Activated naive CD4-positive, alpha-beta T cell treated with anti-CD3 and anti-CD28 coated beads, Interleukin-2, amount 50 U/mL, for 16 hours (primary cell): Measurements from ENCODE around the gene PCSK2.

Experiments used
- DNase-seq: peaks from one replicate; pipeline ENCODE4 v3.0.0-alpha.2; 2020

Gene PCSK2

DNA sequence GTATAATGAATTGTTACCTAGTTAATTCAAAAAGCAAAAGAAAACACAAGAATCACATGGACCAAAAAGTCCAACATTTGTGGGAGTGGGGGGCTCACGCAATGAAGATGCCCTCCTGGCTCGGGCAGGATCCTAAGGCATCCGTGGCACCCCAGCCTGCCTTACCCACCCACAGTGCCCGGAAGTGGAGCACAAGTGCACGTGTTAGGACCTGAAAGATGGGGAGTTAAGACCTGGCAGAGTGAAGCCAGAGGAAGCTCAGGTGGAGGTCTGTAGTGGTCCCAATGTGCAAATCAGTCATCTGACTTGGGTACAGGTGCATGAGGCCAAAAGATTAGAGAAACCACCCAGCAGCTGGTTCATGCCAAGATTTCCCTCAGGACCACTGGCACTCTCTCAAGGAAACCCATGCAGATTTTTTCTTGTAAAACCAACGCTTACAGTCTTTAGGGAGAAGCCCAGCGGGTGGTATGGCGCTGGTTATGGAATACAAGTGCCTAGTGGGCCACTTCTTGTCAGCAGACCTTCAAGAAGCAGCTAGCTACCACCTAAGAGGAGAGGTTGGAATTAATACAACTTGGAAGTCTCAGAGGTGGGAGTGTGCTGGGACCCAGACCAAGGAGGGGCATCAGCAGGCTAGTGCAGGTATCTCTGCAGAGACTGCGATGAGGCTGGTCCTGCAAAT, 262.2 kb downstream of the PCSK2 start:
- no peak for DNase-seq

DNA sequence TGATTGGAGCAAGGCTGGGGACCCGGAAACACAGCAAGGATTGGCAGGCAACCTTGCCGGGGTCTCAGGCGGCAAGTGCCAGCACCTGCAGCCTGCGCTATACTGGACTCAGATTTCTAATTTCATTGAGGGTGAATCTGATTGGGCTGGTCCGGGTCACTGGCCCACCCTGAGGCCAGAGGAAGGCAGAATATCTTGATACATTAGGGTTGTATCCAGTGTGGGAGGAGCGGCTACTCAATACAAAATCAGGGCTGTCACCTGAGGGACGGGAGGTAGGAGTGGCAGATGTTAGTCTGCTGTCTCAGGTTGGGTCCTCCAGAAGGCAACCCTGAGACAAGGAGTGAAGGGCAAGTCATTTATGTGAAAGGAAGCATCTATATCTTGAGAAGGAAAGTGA, 263.7 kb downstream of the PCSK2 start:
- DNase-seq, result no peak

DNA sequence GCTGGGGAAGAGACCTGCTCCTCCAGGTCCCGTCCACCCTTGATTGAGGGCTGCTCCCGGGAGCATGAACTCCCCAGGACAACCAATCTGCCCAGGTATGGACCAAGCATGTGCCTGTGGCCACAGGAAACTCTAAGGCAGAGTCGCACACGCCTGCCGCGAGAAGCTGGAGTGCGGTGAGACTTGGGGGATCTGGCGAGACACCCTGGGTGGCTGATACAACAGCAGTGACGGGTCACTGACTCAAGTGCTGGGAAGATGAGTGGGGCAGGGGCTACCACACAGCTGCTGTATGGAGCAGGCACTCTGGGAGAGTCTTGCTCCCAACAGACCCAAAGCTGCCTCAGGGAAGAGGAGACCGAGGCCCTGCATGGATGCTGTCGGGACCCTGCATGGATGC, 264.2 kb downstream of the PCSK2 start:
- no peak for DNase-seq

DNA sequence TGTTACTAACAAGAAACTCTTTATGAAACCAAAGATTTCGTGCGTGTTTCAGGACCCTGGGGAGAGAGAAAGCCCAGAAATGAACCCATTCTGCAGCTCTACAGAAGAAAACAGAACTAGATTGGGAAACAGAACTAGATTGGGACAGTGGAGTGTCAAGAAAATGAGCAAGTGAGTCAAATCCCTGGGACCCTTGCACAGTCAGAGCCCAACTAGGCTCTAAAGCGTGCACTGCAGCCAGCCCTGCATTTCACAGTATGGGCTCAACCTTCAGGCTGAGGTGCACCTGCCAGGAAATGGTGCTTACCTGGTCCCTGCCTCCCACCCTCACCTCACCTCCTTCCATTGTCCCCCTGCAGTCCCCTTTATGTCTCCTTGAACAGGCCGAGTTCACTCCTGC, 264.6 kb downstream of the PCSK2 start:
- DNase-seq, result no peak

DNA sequence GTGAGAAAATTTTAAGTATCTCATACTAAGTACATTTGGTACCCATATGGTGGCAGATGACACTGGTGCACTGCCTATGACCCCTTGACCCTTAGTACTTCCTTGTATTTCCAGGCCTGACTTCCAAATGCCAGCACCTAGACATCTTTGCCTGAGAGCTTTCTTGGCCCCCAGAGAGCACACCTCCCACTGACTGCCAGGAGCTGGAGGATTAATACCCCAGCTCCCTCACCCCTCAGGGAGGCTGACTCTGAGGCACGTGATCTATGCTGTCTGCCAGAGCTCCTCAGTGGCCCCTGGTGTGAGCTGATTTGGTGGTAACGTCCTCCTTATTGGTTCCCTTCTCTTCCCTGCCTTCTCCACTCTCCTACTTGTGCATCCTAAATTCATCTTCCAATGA, 266.3 kb downstream of the PCSK2 start:
- DNase-seq, result no peak

DNA sequence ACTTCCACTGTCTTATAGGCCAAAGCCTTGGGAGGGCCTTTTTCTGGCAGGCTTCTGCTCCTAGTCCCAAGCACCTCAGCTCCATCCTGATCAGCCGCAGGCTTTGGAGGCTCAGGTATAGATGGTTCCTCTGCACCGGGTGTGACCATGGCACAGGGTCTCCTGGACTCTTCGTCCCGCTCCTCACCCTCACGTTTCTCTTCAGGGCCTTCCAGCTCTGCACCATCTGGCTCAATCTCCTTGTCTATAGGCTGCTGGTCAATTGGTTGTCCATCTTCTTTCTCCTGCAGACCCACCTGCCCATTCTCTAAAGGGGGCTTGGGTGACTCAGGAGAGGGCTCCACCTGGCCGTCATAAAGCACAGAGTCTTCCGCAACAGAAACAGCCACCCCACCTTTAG, 267.4 kb downstream of the PCSK2 start:
- no peak for DNase-seq

DNA sequence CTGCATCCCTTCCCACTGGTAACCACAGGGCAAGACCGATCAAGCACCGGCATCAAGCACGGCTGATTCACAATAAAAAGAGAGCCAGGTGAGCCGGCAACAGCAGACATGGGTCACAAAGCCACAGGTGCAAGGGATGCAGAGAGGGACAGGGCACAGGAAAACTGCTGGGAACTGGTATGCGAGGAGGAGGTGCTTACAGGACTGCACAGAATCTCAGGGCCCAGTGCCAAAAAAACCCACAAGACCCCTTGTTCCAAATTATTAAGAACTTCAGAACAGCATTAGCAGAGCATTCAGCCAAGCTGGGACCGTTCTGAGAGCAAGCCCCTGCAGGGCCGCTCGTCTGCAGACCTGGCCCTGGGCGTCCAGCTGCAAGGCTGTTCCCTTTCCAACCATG, 269.0 kb downstream of the PCSK2 start:
- DNase-seq, result no peak

DNA sequence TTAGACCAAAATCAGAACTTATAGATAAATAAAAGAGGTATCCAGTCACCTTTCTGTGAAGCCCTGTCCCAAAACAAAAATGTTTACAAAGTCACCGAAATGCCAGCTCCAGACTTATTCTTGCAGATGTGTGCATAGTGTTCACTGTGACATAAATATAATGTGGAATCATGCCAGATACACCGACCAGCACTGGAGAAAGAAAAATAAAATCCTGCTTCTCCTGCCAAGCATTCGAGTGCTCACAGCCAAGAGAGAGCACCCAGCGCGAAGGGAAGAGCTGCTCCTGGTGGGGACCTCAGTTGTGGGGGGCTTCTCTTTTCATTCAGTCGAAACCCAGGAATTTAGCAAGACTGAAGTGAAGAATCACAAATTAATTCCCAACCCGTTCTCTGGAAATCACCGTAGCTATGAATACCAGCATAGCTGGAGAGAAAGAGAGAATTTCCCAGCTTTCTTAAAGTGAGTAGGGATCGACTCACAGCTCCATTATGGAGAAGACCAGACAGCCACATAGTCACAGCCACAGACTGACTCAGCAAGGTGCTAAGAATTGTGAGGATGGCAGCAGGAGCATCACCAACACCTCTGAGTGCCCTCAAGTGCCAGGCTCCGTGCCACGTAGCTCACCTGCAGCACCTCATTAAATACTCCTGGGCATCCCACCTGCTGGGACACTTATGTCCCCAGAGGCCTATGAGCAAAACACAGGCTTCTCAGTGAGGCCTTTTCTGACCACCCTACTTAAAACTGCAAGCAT, 271.2 kb downstream of the PCSK2 start:
- DNase-seq, result no peak

DNA sequence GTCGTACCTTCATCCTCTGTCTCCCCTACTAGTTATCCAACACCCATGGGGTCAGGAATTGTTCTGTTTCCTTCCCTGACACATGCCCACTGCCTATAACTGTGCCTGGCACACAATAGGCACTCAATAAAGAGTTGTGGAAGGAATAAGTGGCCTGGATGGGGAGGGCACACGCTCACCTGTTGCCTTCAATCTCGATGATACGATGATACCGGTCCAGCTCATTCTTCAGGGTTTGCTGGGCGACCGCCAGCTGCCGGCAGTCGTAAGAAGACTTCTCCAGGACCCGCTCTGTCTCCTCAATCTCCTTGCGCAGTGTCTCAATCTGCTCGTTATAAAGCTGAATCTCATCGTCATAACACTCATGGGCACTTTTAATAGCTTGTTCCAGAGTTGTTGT, 271.8 kb downstream of the PCSK2 start:
- no peak for DNase-seq

DNA sequence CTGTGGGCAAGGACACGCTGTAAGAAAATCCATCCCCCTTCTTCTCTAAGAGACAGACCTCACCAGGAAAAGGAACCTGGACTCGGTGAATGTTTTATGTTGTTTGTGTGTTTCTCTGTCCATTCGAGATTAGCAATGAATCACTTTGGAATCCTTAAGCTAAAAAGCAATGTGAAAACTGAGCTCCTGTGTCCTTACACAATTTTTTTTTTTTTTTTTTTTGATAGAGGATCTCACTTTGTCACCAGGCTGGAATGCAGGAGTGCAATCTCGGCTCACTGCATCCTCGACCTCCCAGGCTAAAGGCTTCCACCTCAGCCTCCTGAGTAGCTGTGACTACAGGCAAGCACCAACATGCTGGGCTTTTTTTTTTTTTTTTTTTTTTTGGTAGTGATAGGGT, 272.2 kb downstream of the PCSK2 start:
- no peak for DNase-seq

DNA sequence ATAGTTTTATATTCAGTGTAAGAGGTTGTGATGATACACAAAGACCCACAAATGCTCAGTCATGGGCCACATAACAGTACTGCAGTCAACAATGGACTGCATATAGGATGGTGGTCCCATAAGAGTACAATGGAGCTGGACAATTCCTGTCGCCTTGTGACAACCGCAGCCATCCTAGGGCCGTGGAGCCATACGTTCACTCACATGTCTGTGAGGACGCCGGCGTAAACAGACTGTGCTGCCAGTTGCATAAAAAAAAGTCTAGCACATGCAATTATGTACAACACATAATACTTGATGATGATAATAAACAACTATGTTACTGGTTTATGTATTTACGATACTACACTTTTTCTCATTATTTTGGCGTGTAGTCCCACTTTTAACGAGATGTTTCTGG, 273.4 kb downstream of the PCSK2 start:
- no peak for DNase-seq

DNA sequence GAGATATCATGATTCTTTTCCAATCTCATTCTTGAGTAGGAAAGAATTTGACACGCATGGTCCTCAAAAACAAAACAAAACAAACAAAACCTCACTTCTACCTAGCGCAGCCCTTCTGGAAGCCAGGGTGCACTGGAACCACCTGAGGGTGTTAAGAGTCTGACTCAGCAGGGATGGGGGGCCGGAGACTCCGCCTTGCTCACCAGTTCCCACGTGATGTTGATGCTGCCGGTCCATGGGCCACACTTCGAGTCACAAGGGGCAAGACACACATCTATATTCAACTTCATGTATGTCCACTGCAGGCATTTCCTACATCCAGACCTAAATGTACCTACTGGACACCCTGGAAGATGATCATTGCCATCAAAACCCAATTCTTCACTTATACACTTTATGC, 274.0 kb downstream of the PCSK2 start:
- DNase-seq, result no peak

DNA sequence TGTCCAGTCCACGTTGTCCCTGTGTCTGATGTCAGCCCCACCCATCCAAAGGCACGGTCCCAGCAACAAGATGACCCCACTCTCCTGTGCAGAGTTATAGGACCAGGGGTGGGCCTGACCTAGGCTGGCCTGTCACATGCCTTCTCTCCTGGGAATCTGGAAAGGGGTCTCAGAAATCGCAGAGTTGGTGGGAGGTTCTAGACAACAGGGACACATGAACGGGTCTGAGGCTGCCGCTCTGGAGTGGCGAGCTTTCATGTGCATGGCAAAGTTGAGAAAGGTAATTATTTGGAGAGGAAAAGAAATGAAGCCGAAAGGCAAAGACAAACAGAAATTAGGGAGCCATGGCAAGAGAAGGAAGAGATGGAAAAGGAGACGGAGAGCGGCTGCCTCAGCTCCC, 274.9 kb downstream of the PCSK2 start:
- no peak for DNase-seq

DNA sequence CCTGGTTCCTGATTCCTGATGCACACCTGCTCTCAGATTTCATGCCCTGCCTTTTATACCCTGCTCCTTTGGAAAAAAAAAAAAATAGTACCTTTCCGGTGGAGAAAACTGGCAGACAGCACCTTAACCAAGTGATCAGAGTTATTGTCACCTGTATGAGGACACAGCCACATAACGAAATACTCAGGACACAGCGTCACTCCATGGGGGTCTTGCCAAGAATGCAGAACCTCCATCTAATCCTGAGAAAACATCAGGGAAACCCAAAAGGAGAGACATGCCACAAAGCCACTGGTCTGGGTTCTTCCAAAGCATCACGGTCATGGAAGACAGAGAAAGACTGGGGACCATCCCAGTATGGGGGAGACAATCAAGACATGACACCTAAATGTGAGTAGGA, 275.3 kb downstream of the PCSK2 start:
- no peak for DNase-seq

DNA sequence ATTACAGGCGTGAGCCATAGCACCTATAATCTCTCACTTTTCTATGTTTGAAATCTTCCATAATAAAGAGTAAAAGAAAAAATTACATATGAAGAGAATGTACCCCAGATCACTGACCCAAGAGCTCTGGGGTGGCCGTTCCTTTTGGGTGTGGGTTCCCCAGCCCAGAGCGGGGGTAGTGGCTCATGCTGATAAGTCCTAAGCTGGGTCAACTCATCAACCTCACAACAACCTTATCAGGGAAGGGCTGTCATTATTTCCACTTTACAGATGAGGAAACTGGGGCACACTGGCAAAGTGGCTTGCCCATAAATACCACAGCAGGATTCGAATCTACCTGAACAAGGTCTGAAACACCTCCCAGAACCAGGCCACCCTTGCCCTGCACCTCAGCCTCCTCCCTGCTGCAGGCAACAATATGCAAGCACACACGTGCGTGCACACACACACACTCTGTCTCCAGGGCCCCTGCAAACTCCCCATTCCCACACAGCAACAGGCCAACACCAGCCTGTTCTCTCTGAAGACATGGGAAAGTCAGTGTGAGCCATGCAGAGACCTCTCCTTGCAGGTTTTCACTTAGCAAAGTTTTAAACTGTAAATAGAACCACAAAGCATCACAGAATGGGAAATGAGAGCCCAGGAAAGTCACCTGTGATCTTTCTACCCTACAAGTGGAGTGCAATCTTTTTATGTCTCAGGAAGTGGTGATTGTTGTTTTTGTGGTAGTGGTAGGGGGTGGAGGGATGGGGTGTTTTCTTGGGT, 276.6 kb downstream of the PCSK2 start:
- no peak for DNase-seq

DNA sequence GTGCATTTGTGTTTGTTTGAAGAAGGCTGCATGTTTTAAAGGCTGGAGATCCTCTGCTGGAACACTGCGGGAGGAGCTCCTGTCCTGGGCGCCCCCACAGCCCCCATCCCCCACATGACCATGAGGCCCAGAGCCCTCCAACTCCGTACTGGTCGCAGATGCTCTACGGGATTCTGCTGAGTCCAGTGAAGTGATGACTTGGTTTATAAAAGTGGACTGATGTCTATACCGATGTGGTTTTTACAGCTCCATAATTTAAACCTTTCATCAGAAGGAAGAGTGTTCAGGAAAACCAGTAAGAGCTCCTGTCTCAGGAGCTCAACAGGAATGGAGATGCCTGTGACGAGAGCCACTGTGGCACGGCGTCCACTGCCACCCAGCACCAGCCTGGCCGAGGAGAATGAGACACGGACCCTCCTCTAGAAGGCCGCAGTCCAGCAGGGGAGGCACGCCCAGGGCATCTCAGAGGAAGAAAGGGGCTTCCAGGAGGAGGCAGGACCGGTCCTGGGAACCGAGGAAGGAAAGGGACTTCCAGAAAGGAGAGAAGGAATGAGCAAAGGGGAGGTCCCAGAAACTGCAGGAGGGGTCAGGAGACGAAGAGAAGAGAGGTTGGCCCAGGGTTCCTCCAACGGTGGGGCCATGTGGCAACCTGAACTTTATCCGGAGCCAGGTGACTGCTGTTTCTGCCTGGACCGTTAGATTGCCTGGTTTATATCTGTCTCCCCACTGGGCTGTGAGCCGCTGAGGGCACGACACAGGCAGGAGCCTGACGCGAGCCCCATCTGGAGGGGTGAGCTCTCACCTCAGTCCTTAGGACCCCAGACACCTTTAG, 277.4 kb downstream of the PCSK2 start:
- DNase-seq, result peak; percentile 15

DNA sequence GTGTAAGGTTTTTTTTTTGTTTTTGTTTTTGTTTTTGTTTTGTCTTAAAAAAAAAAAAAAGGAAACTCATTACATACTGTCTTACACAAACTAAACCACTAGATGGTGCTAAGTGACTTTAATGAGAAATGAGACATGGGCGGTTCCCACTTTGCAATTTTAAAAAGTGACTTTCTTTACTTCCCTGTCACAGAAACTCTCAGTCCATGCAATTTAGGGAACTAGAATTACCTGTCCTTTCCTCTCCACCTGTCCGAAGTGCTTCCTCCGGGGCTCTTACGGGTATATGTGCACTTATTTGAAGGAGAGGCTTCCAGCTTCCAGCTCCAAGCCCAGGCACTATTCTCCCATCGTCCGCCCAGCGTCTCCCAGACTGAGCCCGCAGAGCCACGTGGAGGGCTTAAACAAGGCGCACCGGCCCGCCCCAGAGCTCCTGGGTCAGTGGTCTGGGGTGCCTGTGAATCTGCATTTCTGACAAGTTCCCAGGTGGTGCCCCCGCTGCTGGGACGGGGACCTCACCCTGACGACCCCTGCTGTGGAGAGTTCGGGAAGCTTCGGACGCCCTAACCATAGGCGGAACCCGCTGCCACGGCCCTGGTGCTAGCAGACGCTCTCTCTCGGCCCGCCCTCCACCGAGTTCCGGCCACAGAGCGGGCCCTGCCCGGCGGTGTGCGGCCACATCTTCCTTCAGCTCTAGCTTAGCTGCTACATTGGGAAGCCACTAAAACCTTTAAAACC, 278.2 kb downstream of the PCSK2 start:
- DNase-seq, result peak; percentile 20

DNA sequence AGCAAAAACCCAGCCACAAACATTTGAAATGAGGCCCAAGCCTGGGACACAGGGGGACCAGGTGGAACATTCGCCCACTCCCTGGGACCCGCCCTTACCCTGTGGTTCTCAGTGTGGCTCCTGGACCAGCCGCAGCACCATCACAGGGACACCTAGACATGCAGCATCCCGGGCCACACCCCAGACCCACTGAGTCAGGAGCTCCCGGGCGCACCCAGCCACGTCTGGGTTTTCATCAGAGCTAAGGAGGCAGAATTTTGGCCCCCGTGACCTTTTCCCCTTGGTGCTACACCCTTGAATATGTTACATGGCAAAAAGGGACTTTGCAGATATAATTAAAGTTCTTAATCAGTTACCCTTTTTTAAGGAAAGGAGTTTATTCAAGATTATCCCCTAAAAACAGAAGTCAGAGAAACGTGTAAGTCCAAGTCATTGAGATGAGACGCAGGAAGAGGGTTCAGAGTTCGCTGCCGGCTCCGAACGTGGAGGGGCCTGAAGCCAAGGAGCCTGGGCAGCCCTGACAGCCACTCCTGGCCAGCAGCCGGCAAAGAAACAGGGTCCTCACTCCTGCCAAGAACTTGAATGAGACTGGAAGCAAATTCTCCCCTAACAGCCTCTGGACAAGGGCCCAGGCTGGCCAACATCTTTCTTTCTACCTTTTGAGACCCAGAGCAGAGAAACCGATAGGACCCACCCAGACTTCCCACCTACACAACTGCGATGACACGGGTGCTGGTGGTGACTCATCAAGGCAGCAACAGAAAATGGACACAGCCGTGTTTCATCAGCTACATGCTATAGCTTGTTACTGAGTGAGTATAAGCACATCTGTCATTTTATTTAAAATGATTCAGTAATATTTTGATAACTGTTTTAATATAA, 279.0 kb downstream of the PCSK2 start:
- DNase-seq, result peak; percentile 63

DNA sequence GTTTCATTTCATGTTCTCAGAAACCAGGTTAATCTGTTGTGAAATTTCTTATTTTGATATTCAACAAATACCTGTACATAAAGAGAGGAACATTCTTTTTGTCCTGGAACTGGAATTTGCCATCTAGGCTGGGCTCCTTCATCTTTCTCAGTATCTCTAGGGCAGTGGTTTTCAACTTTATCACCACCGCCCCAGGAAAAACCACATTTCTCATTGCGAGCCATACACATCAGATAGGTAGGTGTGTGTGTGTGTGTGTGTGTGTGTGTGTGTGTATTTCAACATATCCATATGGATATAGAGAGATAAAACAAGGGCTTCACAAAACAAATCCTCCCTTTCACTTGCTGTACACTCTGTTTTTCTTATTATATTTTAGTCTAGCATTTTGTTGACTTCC, 280.2 kb downstream of the PCSK2 start:
- DNase-seq, result no peak

DNA sequence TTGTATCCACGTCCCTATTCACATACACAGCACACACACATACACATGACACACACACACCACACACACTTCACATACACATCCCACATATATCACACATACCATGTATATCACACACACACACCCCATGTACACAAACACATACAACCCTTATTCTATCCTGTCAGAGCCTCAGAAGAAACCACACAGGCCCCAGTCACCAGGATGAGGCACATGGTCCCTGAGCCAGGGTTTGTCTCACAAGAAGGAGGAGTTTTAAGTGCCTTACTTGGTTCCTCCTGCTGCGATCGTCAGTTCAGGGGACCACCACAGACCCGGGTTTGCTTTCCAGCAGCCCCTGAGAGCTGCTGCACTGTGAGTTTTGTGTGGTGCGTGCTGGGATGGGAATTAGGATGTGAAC, 280.7 kb downstream of the PCSK2 start:
- DNase-seq, result no peak

DNA sequence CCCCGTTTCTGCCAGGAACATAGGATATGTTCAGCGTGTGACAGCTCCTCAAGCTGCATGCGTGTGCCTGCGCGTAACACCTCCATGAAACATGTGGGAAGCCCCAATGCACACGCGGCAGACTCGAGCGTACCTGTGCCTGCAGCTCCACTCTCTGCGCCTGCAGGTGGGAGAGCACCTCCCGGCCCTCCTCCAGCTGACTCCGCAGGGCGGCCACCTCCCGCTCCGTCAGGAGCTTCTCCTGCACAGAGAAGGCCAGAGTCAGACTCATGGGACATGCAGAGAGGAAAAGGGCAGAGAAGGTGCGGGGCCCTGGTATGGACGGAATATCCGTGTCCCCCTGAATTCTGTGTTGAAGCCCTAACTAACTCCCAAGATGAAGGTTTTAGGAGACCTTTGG, 281.9 kb downstream of the PCSK2 start:
- no peak for DNase-seq
